Ishikawa (cell line): Measurements from ENCODE around the gene RALA.

Experiments
- CEBPB ChIP-seq: IDR thresholded peaks from 2 replicates; pipeline ENCODE4 v1.6.1; 2012
- CREB1 ChIP-seq: IDR thresholded peaks from 2 replicates; pipeline ENCODE4 v1.6.1; 2012; ENCODE audit warnings: low read depth
- EGR1 ChIP-seq: IDR thresholded peaks from 2 replicates; pipeline ENCODE4 v1.6.1; 2012
- EP300 ChIP-seq: IDR thresholded peaks from 2 replicates; pipeline ENCODE4 v1.6.1; 2012; ENCODE audit warnings: borderline replicate concordance
- FOXM1 ChIP-seq: IDR thresholded peaks from 2 replicates; pipeline ENCODE4 v1.6.1; 2012; ENCODE audit warnings: low read depth, borderline replicate concordance
- MAX ChIP-seq: IDR thresholded peaks from 2 replicates; pipeline ENCODE4 v1.6.1; 2012
- NFIC ChIP-seq: IDR thresholded peaks from 2 replicates; pipeline ENCODE4 v1.6.1; 2012
- RAD21 ChIP-seq: IDR thresholded peaks from 2 replicates; pipeline ENCODE4 v1.6.1; 2012; ENCODE audit warnings: low read depth
- REST ChIP-seq: IDR thresholded peaks from 2 replicates; pipeline ENCODE4 v1.6.1; 2012; ENCODE audit warnings: low read depth, mild to moderate bottlenecking
- TAF1 ChIP-seq: IDR thresholded peaks from 2 replicates; pipeline ENCODE4 v1.6.1; 2012; ENCODE audit warnings: low read depth, mild to moderate bottlenecking
- TCF12 ChIP-seq: IDR thresholded peaks from 2 replicates; pipeline ENCODE4 v1.6.1; 2012; ENCODE audit warnings: low read depth
- TEAD4 ChIP-seq: IDR thresholded peaks from 2 replicates; pipeline ENCODE4 v1.6.1; 2012
- USF1 ChIP-seq: IDR thresholded peaks from 2 replicates; pipeline ENCODE4 v1.6.1; 2012
- YY1 ChIP-seq: IDR thresholded peaks from 2 replicates; pipeline ENCODE4 v1.6.1; 2012; ENCODE audit warnings: low read depth
- ZBTB7A ChIP-seq: IDR thresholded peaks from 2 replicates; pipeline ENCODE4 v1.6.1; 2012; ENCODE audit warnings: low read depth

RALA gene

GRCh38 chr7:39617005-39617404 lies 6.4 kb upstream of the RALA start:
- TF ChIP-seq EGR1: no peak
- no peak for TF ChIP-seq FOXM1
- no peak for TF ChIP-seq MAX
- no peak for TF ChIP-seq CEBPB

GRCh38 chr7:39618868-39619267 lies 4.5 kb upstream of the RALA start:
- TF ChIP-seq TAF1: no peak
- no peak for TF ChIP-seq YY1
- no peak for TF ChIP-seq MAX
- no peak for TF ChIP-seq TCF12
- TF ChIP-seq CREB1: no peak
- no peak for TF ChIP-seq CEBPB
- TF ChIP-seq REST: no peak
- no peak for TF ChIP-seq USF1

GRCh38 chr7:39620486-39620885 lies 2.9 kb upstream of the RALA start:
- TF ChIP-seq ZBTB7A: no peak
- TF ChIP-seq EP300: no peak
- no peak for TF ChIP-seq TEAD4
- TF ChIP-seq RAD21: no peak
- no peak for TF ChIP-seq EGR1
- TF ChIP-seq NFIC: no peak
- no peak for TF ChIP-seq TCF12
- TF ChIP-seq MAX: no peak
- no peak for TF ChIP-seq USF1

GRCh38 chr7:39621261-39621660 lies 2.1 kb upstream of the RALA start:
- TF ChIP-seq TCF12 (no peak), MAX (no peak), TEAD4 (no peak), USF1 (no peak), CEBPB (no peak), FOXM1 (no peak), TAF1 (no peak), ZBTB7A (no peak), YY1 (no peak), EGR1 (no peak), RAD21 (no peak), REST (no peak), NFIC (no peak)

- no peak for TF ChIP-seq TEAD4
Measured at GRCh38 chr7:39621784-39622411, 1.5 kb upstream of the RALA start.

GRCh38 chr7:39622609-39623008 lies 763 bp upstream of the RALA start:
- TF ChIP-seq RAD21 (no peak), CREB1 (no peak), TCF12 (no peak), EGR1 (no peak), EP300 (no peak), CEBPB (no peak), USF1 (no peak)
